HUDEP-2 (cell line): ENCODE results near the gene NANOG.
"Not testable (repeated sequence)": the region's sequence is repeated elsewhere in the genome, so short reads cannot be mapped to it uniquely, and the experiment has no call there.

Experiments
- DNase-seq, 76 experiments: peaks; one replicate each; lab custom pipeline; 2025; ENCODE audit not compliant: unreplicated experiment in 76 of 76; lab: John Stamatoyannopoulos, UW

Gene NANOG

DNA sequence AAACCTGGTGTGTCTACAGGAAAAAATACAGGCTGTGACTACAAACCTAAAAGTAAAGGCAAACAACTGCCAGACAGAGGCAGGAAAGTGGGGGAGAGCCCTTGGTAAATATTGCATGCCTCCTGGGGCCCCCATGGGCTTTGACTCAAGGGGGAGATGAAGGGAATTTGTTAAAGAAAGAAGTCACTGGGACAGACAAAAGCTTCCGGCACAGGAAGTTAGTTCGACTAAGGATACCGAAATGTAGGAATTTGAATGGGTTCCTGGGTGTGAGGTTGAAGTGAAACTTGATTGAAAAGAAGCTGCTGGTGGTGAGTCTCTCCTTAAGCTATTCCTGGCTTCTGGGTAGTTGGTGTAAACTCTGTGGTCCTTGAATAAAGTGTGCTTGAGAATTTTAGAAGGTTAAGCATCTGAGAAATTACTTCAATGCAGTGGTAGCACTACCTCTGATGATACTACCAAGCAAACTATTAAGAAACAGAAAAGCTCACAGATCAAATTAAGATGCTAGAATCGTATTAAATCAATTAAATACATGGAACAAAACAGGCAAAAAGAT is 9.6 kb downstream of the NANOG start:
- DNase-seq = not testable (repeated sequence)

DNA sequence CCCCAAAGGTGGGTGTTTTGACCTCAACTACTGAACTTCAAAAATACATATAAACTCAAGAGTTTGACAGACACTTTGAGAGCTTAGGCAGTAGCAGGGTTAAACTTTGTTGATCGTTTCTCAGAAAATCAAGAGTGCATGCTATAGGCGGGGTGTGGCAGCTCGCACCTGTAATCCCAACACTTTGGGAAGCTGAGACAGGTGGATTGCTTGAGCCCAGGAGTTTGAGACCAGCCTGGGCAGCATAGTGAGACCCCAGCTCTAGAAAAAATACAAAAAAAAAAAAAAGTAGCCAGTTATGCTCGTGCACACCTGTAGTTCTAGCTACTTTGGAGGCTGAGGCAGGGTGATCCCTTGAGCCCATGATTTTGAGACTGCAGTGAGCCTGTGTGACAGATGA is 12.3 kb downstream of the NANOG start:
- no peak for DNase-seq

DNA sequence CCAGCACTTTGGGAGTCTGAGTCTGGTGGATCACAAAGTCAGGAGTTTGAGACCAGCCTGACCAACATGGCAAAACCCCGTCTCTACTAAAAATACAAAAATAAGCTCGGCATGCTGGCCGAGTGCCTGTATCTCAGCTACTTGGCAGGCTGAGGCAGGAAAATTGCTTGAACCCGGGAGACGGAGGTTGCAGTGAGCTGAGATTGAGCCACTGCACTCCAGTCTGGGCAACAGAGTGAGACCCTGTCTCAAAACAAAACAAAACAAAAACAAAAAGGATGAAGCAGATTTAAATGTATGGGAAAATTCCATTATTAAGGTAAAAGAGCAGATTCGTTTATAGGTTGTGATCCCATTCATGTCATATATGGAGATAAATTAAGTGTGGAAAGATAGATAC is 17.1 kb downstream of the NANOG start:
- not testable (repeated sequence) for DNase-seq

DNA sequence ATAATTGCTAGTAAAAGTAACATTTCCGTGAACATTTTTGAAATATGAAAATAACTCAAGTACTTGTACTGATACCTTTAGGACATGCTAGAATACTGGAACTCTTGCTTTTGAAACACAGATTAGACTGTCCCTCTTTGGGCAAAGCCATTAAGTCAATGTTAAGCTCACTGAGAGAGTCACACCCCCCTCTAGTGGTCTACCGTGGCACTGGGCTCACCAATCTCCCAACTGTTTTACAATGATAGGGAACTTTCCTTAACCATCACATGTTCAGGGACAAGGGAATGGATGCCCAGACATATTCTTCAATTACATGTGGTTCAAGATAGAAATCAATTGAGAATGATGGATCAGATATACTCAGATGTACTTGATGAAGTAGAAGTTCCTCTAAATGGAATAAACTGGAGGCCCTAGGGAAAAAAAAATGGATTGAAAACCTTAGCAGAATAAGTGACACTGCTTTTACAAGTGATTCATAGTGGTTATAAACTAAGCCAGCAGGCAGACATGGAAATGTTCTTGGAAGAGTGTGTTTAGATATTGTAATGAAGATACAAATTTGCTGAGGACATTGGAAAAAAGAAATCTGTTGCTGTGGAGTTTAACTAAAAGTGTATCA is 17.8 kb downstream of the NANOG start:
- peak in 65 of 76 experiments; percentile 3 to 69 (median 40) for DNase-seq

DNA sequence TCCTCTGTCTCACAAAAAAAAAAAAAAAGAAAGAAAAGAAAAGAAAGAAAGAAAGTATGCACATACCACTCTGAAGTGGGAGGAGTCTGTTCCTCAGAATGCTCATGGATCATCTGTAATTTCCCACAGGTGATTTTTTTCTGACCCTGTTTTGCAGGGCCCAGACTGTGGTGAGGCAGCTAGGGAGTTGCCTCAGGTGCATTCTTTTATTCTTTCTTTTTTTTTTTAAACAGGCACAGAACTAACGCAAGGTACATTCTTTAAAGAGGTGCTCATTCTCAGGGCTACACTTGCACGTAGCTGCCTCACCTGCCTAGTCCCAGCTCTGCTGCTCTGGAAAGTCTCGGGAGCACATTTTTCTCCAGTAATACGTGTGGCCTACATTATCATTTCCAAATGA is 36.6 kb downstream of the NANOG start:
- DNase-seq = not testable (repeated sequence)

DNA sequence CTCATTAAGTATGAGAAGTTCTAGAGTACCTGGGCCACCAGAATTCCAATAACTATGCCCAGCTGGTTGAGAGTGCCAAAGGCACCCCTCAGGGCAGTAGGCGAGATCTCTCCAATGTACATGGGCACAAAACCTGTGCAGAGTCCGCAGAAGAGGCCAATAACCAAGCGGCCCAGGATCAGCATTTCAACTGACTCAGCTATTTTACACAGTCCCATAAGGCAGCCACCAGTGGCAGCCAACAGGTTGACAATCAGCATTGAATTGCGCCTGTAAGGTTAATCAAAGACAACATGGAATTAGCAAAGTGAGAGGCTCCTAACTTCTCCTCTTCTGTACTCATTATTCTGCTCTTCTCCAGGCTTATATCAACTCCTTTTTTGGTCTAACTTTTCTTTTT is 40.5 kb downstream of the NANOG start:
- DNase-seq = not testable (repeated sequence)

GRCh38 chr12:7832059-7832696 is 43.0 kb downstream of the NANOG start:
- DNase-seq = peak in 33 of 76 experiments; percentile 1 to 53 (median 11)

GRCh38 chr12:7833201-7833600 is 44.0 kb downstream of the NANOG start:
- DNase-seq = not testable (repeated sequence)

GRCh38 chr12:7833831-7834230 is 44.6 kb downstream of the NANOG start:
- no peak for DNase-seq

GRCh38 chr12:7834701-7835100 is 45.5 kb downstream of the NANOG start:
- no peak for DNase-seq

DNA sequence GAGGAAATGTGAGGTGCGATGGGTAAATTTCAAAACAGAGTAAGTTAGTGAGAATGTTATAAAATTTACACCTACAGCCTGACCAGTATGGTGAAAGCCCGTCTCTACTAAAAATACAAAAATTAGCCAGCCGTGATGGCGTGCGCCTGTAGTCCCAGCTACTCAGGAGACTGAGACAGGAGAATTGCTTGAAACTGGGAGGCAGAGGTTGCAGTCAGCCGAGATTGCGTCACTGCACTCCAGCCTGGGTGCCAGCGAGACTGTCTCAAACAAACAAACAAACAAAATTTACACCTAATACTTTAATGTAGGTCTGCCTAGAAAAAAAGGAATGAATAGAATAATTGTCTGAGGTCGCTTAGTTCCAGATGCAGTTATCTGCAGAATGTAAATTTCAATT is 45.9 kb downstream of the NANOG start:
- no peak for DNase-seq

DNA sequence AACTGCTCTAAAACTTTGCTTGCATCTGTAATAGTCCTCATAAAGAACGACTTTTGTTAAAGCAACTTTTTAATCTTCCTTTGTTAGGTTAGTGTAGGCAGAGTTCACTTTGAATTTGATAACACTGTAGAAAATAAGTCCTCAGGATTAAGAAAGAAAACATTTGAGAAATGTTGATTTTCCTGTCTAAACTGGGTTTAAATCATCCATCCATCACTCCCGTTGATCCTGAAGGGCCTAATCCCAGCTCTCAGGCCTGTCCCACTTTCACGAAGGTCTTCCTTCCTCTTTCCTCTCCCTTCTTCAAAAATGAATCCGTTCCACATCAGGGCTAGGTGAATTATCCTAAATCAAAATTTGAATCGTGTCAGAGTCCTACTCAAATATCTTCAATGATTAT is 46.6 kb downstream of the NANOG start:
- no peak for DNase-seq

- no peak for DNase-seq
Observed at GRCh38 chr12:7837366-7837765, 48.2 kb downstream of the NANOG start.

DNA sequence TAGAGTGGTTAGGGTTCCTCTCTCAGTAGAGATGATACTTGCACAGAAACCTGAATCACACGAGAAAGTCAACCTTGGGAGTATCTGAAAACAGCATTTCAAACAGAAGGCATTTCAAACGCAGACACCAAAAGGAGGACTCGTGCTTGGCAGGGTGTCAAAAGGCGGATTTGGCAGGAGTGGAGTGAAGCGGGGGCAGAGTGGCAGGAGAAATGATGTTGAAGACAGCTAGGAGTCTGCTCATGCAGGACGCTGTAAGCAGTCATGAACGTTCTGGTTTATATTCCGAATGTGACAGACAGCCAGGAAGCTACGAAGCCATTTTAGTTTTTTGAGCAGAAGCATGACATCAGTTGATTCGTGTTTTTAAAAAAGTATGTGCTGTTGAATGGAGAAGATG is 50.0 kb downstream of the NANOG start:
- peak in 13 of 76 experiments; percentile 1 to 37 (median 12) for DNase-seq

GRCh38 chr12:7839848-7840247 is 50.6 kb downstream of the NANOG start:
- not testable (repeated sequence) for DNase-seq

GRCh38 chr12:7842444-7842843 is 53.2 kb downstream of the NANOG start:
- not testable (repeated sequence) for DNase-seq

GRCh38 chr12:7843149-7843548 is 53.9 kb downstream of the NANOG start:
- not testable (repeated sequence) for DNase-seq

GRCh38 chr12:7843583-7843982 is 54.4 kb downstream of the NANOG start:
- not testable (repeated sequence) for DNase-seq

- DNase-seq = no peak
Observed at GRCh38 chr12:7844116-7844515, 54.9 kb downstream of the NANOG start.

GRCh38 chr12:7847226-7848097 is 58.3 kb downstream of the NANOG start:
- DNase-seq = not testable (repeated sequence)

- not testable (repeated sequence) for DNase-seq
Observed at GRCh38 chr12:7848098-7848422, 58.9 kb downstream of the NANOG start.
